HEK293 (cell line): Measurements from ENCODE around the gene VASP.
A peak's percentile ranks its signal among the peaks of the same experiment; 100 is the strongest.

Source experiments
- BCL11B ChIP-seq: fragments of 450-650 bp; formaldehyde crosslinking; IDR thresholded peaks from 2 replicates; pipeline ENCODE4 v1.5.1; 2016; ENCODE audit warnings: low read depth, missing biosample characterization, missing genetic modification characterization
- CTCF ChIP-seq: fragments of 450-650 bp; formaldehyde crosslinking; IDR thresholded peaks from 2 replicates; pipeline ENCODE4 v1.5.1; 2016; ENCODE audit warnings: missing biosample characterization, missing genetic modification characterization
- HOXC10 ChIP-seq: sonication (generic); formaldehyde crosslinking; IDR thresholded peaks from 2 replicates; pipeline ENCODE4 v1.8.1; 2023; ENCODE audit warnings: mild to moderate bottlenecking, missing genetic modification reagents
- IKZF3 ChIP-seq: fragments of 450-650 bp; IDR thresholded peaks from 2 replicates; pipeline ENCODE4 v1.5.0; 2018; ENCODE audit warnings: missing biosample characterization, mild to moderate bottlenecking, missing genetic modification characterization, moderate library complexity
- KLF10 ChIP-seq: fragments of 450-650 bp; IDR thresholded peaks from 2 replicates; pipeline ENCODE4 v1.5.1; 2018; ENCODE audit warnings: missing biosample characterization, mild to moderate bottlenecking, missing genetic modification characterization
- PRDM10 ChIP-seq: fragments of 450-650 bp; formaldehyde crosslinking; IDR thresholded peaks from 2 replicates; pipeline ENCODE4 v1.5.1; 2016; ENCODE audit warnings: missing biosample characterization, missing genetic modification characterization
- PRDM2 ChIP-seq: fragments of 450-650 bp; formaldehyde crosslinking; IDR thresholded peaks from 2 replicates; pipeline ENCODE4 v1.5.1; 2016; ENCODE audit warnings: missing biosample characterization, missing genetic modification characterization, borderline replicate concordance
- REPIN1 ChIP-seq: fragments of 450-650 bp; formaldehyde crosslinking; IDR thresholded peaks from 2 replicates; pipeline ENCODE4 v1.5.1; 2017; ENCODE audit warnings: missing biosample characterization, missing genetic modification characterization, low read depth
- SALL2 ChIP-seq: fragments of 450-650 bp; formaldehyde crosslinking; IDR thresholded peaks from 2 replicates; pipeline ENCODE4 v1.5.0; 2017; ENCODE audit warnings: missing biosample characterization, mild to moderate bottlenecking, missing genetic modification characterization, borderline replicate concordance
- ZBTB20 ChIP-seq: fragments of 450-650 bp; formaldehyde crosslinking; IDR thresholded peaks from 2 replicates; pipeline ENCODE4 v1.5.1; 2016; ENCODE audit warnings: missing biosample characterization, missing genetic modification characterization
- ZBTB8A ChIP-seq: fragments of 450-650 bp; formaldehyde crosslinking; IDR thresholded peaks from 2 replicates; pipeline ENCODE4 v1.5.1; 2016; ENCODE audit warnings: missing biosample characterization, missing genetic modification characterization
- ZFHX2 ChIP-seq: fragments of 450-650 bp; formaldehyde crosslinking; conservative IDR thresholded peaks from 2 replicates; pipeline ENCODE4 v1.5.1; 2016; ENCODE audit warnings: missing biosample characterization, missing genetic modification characterization
- ZNF132 ChIP-seq: fragments of 450-650 bp; formaldehyde crosslinking; IDR thresholded peaks from 2 replicates; pipeline ENCODE4 v1.5.1; 2017; ENCODE audit warnings: missing biosample characterization, missing genetic modification characterization, borderline replicate concordance
- ZNF146 ChIP-seq: fragments of 450-650 bp; formaldehyde crosslinking; IDR thresholded peaks from 2 replicates; pipeline ENCODE4 v1.5.1; 2016; ENCODE audit warnings: missing biosample characterization, missing genetic modification characterization
- ZNF223 ChIP-seq: fragments of 450-650 bp; formaldehyde crosslinking; IDR thresholded peaks from 2 replicates; pipeline ENCODE4 v1.5.1; 2016; ENCODE audit warnings: missing biosample characterization, missing genetic modification characterization
- ZNF324 ChIP-seq: fragments of 450-650 bp; formaldehyde crosslinking; IDR thresholded peaks from 2 replicates; pipeline ENCODE4 v1.5.1; 2016; ENCODE audit warnings: missing biosample characterization, missing genetic modification characterization
- ZNF362 ChIP-seq: fragments of 450-650 bp; formaldehyde crosslinking; IDR thresholded peaks from 2 replicates; pipeline ENCODE4 v1.5.1; 2016; ENCODE audit warnings: missing biosample characterization, missing genetic modification characterization
- ZNF510 ChIP-seq: fragments of 450-650 bp; formaldehyde crosslinking; IDR thresholded peaks from 2 replicates; pipeline ENCODE4 v1.5.1; 2018; ENCODE audit warnings: mild to moderate bottlenecking, missing genetic modification characterization, missing biosample characterization; ENCODE audit not compliant: insufficient replicate concordance
- ZNF518A ChIP-seq: fragments of 450-650 bp; formaldehyde crosslinking; conservative IDR thresholded peaks from 2 replicates; pipeline ENCODE4 v1.5.1; 2016; ENCODE audit warnings: low read depth, missing biosample characterization, missing genetic modification characterization
- ZNF580 ChIP-seq: fragments of 450-650 bp; formaldehyde crosslinking; IDR thresholded peaks from 2 replicates; pipeline ENCODE4 v1.5.1; 2016; ENCODE audit warnings: missing biosample characterization, missing genetic modification characterization
- ZNF707 ChIP-seq: fragments of 450-650 bp; formaldehyde crosslinking; IDR thresholded peaks from 2 replicates; pipeline ENCODE4 v1.5.1; 2016; ENCODE audit warnings: missing biosample characterization, missing genetic modification characterization
- ZNF791 ChIP-seq: fragments of 450-650 bp; formaldehyde crosslinking; IDR thresholded peaks from 2 replicates; pipeline ENCODE4 v1.5.1; 2016; ENCODE audit warnings: missing biosample characterization, missing genetic modification characterization
- ZNF837 ChIP-seq: fragments of 450-650 bp; formaldehyde crosslinking; IDR thresholded peaks from 2 replicates; pipeline ENCODE4 v1.5.1; 2016; ENCODE audit warnings: missing biosample characterization, missing genetic modification characterization

Gene VASP

GRCh38 chr19:45526143-45526542 lies 18.9 kb downstream of the VASP start (continued):
- TF ChIP-seq ZBTB20 (no peak), ZNF837 (tag by site-specific recombination) (no peak), SALL2 (tag by site-specific recombination) (no peak), ZNF791 (tag by site-specific recombination) (no peak), ZNF223 (tag by site-specific recombination) (no peak), ZFHX2 (tag by site-specific recombination) (peak; percentile 13; the same call in 1 of the 2 replicates), CTCF (no peak), ZNF707 (no peak), ZNF580 (no peak), ZNF132 (no peak), ZNF146 (tag by site-specific recombination) (no peak), ZBTB8A (tag by site-specific recombination) (no peak), REPIN1 (no peak), PRDM10 (tag by site-specific recombination) (peak; percentile 95), IKZF3 (tag by site-specific recombination) (peak; percentile 84), ZNF362 (tag by site-specific recombination) (no peak), BCL11B (tag by site-specific recombination) (no peak), ZNF510 (no peak), ZNF518A (tag by site-specific recombination) (no peak), HOXC10 (CRISPR knock-in tag) (no peak), KLF10 (tag by site-specific recombination) (peak; percentile 98), ZNF324 (tag by site-specific recombination) (no peak), PRDM2 (no peak)
